GM08714 (cell line): ENCODE results near the gene KIF7.

Experiments used
- H3K4me3 ChIP-seq: fragments of 200-500 bp; sonication (Bioruptor generic); 2 replicates; pipeline ENCODE4 v1.5.1; 2014; ENCODE audit warnings: mild to moderate bottlenecking, low read length, inconsistent platforms
- ZNF274 ChIP-seq: IDR thresholded peaks from 2 replicates; pipeline ENCODE4 v1.6.1; 2012; ENCODE audit warnings: mild to moderate bottlenecking, low read depth, low read length

KIF7 gene

GRCh38 chr15:89648106-89649012 lies 6.9 kb downstream of the KIF7 start:
- TF ChIP-seq ZNF274: no peak
- H3K4me3 ChIP-seq: no peak overlapping the region

DNA sequence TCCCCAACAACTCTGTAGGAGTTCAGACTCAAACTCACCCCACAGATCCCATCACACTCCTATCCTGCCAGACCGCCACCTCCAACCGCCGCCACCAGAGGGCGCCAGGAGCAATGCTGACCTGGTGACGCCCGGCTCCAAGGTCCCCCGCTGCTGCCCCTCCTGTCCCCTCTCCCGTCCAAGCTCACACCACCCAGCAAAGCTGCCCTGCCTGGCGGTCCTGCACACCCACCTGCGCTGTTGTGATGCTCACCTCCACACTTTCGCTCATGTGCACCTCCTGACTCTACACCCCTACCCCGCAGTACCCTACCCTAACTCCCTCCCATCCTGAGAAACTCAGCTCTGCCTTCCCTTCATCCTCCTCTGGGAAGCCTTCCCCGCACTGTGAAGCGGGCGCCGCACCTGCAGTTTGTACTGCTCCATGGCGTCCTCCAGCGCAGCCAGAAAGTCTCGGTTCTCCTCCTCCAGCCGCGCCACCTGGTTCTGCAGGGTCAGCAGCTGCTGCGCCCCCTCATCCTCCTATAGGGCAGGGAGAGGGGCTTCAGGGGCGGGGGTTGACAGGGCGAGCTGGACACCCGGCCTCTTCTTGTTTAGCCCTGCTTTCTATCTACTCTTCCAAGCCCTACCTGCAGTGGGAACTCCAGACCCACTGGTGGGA lies 7.9 kb downstream of the KIF7 start:
- H3K4me3 ChIP-seq: no peak overlapping the region
- TF ChIP-seq ZNF274: no peak

DNA sequence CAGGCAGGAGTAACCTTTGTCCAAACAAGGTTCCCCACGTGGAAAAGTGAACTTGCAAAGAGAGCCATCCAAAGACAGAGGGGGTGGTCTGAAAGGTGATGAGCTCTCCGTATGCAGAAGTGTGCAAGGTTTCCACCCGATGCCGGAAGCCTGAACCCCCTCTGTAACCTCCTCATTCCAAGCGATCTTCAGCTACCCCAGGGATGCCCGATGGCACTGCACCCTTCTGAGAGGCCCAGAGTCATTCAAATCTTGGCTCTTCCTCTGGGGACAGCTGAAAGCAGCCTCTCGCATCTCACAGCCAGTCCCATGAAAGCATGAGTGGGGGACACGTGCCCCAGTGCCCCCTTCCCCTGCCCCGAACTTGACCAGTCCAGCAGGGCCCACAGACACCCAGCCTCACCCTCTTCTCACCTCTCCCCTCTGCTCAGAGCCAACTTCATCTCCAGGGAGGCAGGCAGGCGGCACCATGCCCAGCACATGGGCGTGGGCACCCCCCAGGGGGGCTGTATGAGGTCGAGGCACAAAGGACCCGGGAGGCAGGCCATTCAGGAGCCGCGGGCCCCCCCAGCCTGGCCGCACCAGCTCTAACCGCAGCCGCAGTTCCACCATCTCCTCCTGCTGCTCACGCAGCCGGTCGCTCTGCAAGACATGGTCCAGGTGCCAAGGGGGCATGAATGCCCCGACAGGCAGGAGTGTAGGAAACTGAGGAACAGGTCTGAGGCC lies 8.7 kb downstream of the KIF7 start:
- no peak for TF ChIP-seq ZNF274
- H3K4me3 ChIP-seq: no peak overlapping the region

- TF ChIP-seq ZNF274: no peak
- no peak overlapping the region for H3K4me3 ChIP-seq
These were observed 9.6 kb downstream of the KIF7 start for GRCh38 chr15:89645680-89646079.

GRCh38 chr15:89642106-89642505 lies 13.2 kb downstream of the KIF7 start:
- no peak for TF ChIP-seq ZNF274
- H3K4me3 ChIP-seq: no peak overlapping the region

GRCh38 chr15:89641053-89641452 lies 14.2 kb downstream of the KIF7 start:
- no peak overlapping the region for H3K4me3 ChIP-seq
- TF ChIP-seq ZNF274: no peak

- no peak overlapping the region for H3K4me3 ChIP-seq
- no peak for TF ChIP-seq ZNF274
These were observed 15.0 kb downstream of the KIF7 start for GRCh38 chr15:89640245-89640644.

DNA sequence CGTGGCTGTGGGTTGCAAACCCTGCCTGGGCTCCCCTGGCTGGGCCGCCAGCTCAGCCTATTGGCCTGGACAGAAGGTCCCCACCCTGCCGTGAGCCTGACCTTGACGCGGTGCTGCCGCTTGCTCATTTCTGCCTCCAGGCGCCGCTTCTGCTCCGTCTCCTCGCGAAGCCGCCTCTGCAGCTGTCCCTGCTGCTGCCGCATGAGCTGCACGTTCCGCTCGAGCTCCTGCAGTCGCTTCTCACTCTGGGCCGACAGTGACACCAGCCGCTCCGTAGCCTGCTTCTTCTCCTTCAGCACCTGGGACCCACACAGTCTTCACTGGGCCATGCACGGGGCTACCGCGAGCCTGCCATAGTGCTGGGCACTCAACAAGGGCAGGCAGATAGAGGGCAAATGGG lies 21.7 kb downstream of the KIF7 start:
- H3K4me3 ChIP-seq: no peak overlapping the region

DNA sequence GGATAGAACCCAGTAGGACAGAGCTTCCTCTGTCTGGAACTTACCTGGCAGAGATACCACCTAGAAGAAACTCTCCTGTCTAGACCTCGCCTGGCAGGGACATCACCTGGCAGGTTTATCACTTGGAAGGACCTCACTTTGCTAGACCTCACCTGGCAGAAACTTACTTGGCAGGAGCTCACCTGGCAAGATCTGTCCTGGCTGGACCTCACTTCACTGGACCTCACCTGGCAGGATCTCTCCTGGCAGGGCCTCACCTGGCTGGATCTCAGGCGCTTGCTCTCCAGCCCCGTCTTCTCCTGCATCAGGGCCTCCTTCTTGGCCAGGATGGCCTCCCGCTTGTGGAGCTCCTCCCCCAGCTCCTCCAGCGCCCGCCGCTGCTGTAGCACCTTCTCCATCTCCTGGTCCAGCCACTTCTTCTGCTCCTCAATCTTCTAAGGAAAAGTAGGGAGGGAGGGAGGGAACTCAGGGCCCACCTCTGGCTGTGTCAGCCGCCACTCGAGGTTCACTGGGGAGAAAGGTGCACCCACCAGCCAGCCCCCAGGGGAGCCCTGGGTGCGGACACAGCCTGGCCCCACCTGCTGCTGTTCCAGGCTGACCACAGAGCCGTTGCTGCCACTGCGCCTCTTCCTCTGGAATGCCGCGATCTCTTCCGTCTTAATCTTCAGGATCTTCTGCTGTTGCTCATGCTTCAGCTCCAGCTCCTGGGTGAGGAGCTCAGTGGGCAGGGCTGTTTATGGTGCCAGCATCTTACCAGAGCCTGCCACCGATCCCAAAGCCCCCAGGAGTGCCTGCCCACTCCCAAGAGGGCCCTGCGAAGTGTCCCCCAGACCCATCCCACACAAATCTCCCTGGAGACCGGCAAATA lies 22.5 kb downstream of the KIF7 start:
- TF ChIP-seq ZNF274: no peak
- no peak overlapping the region for H3K4me3 ChIP-seq

More for the DNA sequence above, 21.7 kb downstream of the KIF7 start:
- TF ChIP-seq ZNF274: no peak

- no peak for TF ChIP-seq ZNF274
- H3K4me3 ChIP-seq: no peak overlapping the region
These were observed 23.4 kb downstream of the KIF7 start for GRCh38 chr15:89631902-89632264.

DNA sequence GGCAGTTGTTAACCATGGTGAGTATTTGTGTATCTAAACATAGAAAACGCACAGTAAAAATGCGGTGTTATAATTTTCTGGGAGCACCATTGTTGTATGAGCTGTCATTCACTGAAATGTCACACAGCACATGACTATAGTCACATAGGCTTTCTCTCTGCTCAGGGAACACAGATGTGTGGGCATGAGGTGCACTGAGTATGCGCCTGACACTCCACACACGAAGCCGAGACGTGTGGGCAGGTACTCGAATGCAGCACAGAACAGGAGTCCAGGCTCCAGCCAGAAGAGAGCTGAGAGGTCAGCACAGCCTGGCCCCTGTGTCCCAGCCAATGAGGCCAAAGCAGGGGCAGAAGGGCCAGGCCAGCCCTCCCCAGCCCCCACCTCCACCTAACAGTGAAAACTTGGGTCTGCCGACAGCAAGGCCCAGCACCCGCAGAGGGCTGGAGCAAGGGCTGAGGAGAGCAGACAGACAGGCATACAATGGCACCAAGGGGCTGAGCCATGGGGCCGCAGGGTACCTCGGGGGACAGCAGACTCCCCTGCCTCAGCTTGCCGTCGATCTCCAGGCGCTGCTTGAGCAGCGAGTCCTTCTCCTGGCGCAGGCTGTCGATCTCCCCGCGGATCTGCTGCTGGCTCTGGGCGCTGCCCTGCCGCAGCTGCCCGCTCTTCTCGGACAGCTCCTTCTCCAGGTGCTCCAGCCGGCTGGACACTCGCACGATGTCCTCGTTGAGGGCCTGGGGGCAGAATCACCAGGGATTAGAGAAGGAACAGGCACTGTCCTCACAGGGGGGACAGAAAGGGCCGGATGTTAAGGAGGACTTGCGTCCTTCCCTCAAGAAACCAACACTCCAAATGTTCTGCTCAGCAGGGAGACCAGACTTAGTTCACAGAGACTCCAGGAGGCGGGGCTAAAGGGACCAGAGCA lies 24.0 kb downstream of the KIF7 start:
- H3K4me3 ChIP-seq: no peak overlapping the region
- no peak for TF ChIP-seq ZNF274

- TF ChIP-seq ZNF274: no peak
- H3K4me3 ChIP-seq: no peak overlapping the region
These were observed 25.0 kb downstream of the KIF7 start for GRCh38 chr15:89630260-89630659.

DNA sequence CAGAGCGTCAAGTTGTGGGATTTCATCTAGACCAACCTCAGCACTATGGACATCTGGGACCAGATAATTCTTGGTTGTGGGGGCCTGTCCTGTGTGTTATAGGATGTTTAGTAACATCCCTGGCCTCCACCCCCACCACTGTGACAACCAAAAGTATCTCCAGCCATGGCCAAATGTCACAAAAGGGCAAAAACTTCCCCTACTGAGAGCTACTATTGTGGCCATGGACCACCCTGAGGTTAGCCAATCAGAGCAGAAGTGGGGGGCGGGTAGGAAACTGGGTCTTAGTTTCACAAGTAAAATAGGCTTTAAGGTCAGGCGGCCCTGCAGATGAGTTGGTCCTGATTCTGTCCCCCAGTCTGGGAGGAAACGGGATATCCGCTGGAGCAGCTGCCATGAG lies 25.4 kb downstream of the KIF7 start:
- no peak for TF ChIP-seq ZNF274

More for the DNA sequence above, 25.4 kb downstream of the KIF7 start:
- H3K4me3 ChIP-seq: no peak overlapping the region
